ENCODE data around the gene RPL41.
"Not testable (repeated sequence)": the region's sequence is repeated elsewhere in the genome, so short reads cannot be mapped to it uniquely, and the experiment has no call there.

Gene RPL41

GRCh38 chr12:56129206-56129941 is 12.9 kb downstream of the RPL41 start:
- DNase-seq = peak; percentile 76

- no peak for DNase-seq
Measured at GRCh38 chr12:56129942-56130495, 13.6 kb downstream of the RPL41 start.

DNA sequence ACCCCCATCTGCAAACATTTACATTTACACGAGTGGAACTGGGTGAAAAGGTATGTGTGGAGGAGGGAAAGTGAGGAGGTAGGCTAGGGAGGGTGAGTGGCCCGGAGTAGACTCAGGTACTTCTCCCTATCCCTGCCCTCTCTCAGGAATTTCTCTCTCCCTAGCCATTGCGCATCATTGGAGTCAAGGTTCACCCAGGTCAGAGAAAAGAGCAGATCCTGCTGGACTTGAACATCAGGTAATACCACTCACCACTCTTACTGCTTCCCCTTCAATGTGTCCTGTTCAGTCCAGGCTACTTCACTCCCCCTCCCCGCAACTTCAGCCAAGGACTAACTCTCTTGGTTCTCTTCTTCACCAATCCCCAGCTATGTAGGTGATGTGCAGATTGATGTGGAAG is 14.4 kb downstream of the RPL41 start:
- DNase-seq = no peak

- DNase-seq = no peak
Measured at GRCh38 chr12:56134897-56135296, 18.5 kb downstream of the RPL41 start.

- no peak for DNase-seq
Measured at GRCh38 chr12:56137853-56138571, 21.6 kb downstream of the RPL41 start.

- no peak for DNase-seq
Measured at GRCh38 chr12:56141946-56142784, 25.7 kb downstream of the RPL41 start.

DNA sequence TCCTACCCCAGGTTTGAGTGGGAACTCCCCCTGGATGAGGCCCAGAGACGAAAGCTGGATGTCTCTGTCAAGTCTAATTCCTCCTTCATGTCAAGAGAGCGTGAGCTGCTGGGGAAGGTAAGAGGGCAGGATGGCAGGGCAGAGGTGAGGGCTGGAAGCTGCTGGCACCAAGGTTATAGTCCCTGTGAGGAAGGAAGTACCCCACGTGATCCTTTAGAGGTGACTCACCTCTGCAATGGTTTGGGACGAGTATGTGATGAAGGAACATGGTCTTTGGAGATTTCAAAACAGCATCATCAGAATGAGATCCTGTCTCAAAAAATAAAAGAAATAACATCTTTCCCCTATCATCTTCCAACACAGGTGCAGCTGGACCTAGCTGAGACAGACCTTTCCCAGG is 26.8 kb downstream of the RPL41 start:
- no peak for DNase-seq

- DNase-seq = no peak
Measured at GRCh38 chr12:56143870-56144269, 27.4 kb downstream of the RPL41 start.

DNA sequence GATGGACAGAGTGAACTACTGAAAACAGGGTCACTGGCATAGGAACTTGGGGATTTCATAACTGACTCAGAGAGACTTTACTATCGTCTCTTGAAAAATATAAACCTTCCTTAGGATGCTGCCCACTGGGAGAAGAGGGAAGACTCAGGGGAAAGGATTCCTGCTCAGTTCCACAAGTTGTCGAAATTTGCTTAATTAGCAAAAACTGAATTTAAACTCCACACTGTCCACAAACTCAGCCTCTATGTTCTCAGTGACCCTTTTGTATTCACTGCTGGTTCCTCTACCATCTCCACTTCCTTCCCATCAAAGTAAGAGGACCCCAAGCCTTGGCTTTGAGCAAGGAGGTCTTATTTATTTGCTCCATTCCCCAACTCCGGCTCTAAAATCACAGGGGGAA is 28.8 kb downstream of the RPL41 start:
- no peak for DNase-seq

DNA sequence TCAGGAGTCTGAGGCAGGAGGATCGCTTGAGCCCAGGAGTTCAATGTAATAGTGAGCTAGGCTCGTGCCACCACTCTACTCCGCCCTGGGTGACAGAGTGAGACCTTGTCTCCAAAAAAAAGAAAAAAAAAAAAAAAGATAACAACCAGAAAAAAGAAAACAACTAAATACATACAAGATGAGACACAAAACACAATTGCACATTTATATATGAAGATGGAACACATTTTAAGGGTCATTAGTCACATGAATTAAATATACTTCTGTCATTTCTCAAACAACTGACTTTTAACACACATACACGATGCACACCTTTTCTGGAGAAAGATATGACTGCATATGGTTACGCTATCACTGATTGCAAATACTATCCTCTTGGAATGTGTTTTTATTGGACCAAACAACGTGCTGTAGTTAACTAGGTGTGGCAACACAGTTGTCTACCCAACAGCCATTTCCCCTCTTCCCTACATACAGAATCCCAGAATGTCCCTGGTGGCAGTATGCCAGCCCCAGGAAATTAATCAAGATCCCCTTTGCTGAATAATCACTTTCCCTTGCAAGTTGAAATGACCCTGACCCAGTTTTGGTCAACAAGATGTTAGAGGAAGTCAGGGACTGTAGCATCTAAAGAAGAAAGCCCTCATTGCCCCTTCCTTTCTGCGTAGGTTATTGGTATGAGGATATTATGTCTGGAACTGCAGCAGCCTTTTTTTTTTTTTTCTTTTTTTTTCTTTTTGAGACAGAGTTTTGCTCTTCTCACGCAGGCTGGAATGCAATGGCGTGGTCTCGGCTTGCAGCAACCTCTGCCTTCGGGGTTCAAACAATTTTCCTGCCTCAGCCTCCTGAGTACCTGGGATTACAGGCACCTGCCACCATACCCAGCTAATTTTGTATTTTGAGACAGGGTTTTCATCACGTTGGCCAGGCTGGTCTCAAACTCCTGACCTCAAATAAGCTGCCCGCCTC is 30.3 kb downstream of the RPL41 start:
- DNase-seq = no peak

- DNase-seq = no peak
Measured at GRCh38 chr12:56150563-56150962, 34.1 kb downstream of the RPL41 start.

DNA sequence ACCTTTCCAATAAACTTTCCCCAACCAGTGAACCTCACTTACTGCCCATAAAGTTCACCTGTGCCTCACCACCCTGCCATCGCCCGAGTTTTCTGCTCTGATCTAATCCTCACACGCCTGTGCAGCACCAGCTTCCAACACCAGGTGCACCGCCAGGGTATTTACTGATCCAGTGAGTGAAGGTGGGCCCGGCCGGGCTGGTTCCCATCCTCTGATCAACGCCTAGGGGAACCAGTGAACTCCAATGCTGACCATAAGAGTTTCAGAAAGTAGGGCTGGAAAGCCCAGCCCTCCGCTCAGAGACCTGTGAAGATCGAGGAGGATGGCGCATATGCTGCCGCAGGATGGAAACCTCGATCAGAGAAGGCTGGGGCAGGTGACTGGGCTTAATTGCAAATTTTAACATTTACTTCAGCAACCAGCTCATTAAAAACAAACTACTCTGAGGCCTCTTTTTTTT is 35.3 kb downstream of the RPL41 start:
- peak; percentile 62 for DNase-seq

DNA sequence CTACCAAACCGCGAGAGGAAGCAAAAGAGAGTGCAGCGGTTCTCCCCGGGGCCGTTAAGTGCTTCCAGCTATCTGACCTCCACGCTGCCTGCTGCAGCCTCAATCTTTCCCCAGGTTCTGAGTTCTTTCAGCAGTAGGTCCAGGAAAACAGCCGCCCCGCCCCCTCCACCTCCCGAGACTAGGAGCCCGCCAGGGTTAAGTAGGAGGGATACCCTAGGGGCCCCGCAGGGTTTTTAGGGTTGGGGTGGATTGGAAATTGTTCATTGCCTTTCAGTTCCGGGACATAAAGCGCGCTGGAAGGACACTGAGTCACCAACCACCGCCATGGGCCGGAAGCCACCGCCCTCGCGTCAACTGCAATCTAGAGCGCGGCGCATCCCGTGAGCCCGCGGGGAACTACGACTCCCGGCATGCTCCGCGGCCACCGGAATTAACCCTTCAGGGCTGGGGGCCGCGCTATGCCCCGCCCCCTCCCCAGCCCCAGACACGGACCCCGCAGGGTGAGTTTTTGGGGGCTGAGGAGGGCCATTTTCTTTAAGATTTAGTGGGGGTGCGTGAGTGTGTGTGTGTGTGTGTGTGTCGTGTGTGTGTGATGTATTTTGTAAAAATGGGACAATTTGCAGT is 35.8 kb downstream of the RPL41 start, which contains the start of gene MYL6B:
Gene MYL6B, plus strand, starts transcription at position 456 of the 624 bp plus-strand sequence. CDS start 1,332 bp downstream, outside the sequence.
- peak; percentile 89 for DNase-seq

GRCh38 chr12:56152756-56153677 is 36.6 kb downstream of the RPL41 start:
- no peak for DNase-seq

DNA sequence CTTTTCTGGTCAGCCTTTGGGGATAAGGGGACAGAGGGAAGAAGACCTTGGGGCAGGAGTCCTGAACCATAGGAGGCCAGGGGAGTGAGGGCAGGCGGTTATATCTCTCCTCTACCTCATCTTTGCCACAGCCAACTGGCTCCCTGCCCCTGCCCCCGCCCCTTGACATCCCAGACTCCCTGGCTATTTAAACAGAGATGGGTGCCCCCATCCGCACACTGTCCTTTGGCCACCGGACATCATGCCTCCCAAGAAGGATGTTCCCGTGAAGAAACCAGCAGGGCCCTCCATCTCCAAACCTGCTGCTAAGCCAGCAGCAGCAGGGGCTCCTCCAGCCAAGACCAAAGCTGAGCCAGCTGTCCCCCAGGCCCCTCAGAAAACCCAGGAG is 37.2 kb downstream of the RPL41 start:
- no peak for DNase-seq

- no peak for DNase-seq
Measured at GRCh38 chr12:56154246-56154771, 37.9 kb downstream of the RPL41 start.

DNA sequence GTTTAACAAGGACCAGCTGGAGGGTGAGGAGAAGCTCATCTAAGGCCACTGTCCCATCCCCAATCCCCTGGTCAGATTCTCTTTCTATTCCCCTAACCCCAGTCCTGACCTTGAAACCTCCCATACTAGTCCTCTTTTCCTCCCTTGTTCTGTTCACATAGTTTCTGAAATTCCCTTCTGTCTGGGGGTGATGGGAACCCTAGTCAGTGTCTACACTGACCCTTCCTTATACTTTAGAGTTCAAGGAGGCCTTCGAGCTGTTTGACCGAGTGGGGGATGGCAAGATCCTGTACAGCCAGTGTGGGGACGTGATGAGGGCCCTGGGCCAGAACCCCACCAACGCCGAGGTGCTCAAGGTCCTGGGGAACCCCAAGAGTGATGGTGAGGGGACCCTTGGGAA is 38.4 kb downstream of the RPL41 start:
- DNase-seq = no peak

DNA sequence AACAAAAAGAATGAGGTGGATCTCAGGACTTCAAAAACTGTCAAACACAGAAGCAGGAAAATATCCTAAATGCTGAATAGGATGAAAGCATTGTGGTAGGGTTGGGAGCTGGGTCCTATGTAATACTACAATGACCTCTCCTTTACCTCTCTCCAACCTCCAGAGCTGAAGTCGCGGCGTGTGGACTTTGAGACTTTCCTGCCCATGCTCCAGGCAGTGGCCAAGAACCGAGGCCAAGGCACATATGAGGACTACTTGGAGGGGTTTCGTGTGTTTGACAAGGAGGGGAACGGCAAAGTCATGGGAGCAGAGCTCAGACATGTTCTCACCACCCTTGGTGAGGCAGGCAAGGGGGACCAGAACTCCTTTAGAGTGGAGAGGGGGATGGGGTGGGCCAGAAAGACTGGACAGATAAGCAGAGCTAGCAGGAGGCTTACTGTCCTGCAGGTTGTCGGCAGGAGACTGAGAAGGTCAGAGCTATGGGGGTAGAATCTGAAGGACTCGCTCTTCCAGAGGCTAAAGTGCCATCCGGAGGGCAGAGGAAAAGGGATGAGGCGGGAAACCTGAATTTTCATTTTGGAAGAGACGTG is 38.9 kb downstream of the RPL41 start:
- no peak for DNase-seq

GRCh38 chr12:56156464-56157200 is 40.2 kb downstream of the RPL41 start:
- not testable (repeated sequence) for DNase-seq

All from activated effector memory CD4-positive, alpha-beta T cell treated with Interleukin-2 at 50 U/mL for 16 hours (primary cell).